NCI-H524 treated with DMSO at 0.1 percent for 48 hours (cell line): ENCODE results near the gene CCSER2.
"Not testable (repeated sequence)": the region's sequence is repeated elsewhere in the genome, so short reads cannot be mapped to it uniquely, and the experiment has no call there.

Experiments used
- DNase-seq: peaks from one replicate; lab custom pipeline; 2025; lab: John Stamatoyannopoulos, UW

Gene CCSER2

GRCh38 chr10:84311576-84311975 lies 16.8 kb upstream of the CCSER2 start:
- DNase-seq = no peak

- DNase-seq = no peak
Measured at GRCh38 chr10:84312816-84313215, 15.6 kb upstream of the CCSER2 start.

- no peak for DNase-seq
Measured at GRCh38 chr10:84314275-84314674, 14.1 kb upstream of the CCSER2 start.

GRCh38 chr10:84317174-84317573 lies 11.2 kb upstream of the CCSER2 start:
- DNase-seq = no peak

GRCh38 chr10:84321902-84322301 lies 6.5 kb upstream of the CCSER2 start:
- no peak for DNase-seq

- DNase-seq = not testable (repeated sequence)
Measured at GRCh38 chr10:84323566-84323965, 4.8 kb upstream of the CCSER2 start.

GRCh38 chr10:84326995-84327394 lies 1.4 kb upstream of the CCSER2 start:
- not testable (repeated sequence) for DNase-seq

- no peak for DNase-seq
Measured at GRCh38 chr10:84329196-84329611, 815 bp downstream of the CCSER2 start.

- DNase-seq = no peak
Measured at GRCh38 chr10:84329986-84330651, 1.7 kb downstream of the CCSER2 start.

GRCh38 chr10:84331091-84331490 lies 2.7 kb downstream of the CCSER2 start:
- peak; percentile 83 for DNase-seq

GRCh38 chr10:84333864-84334451 lies 5.6 kb downstream of the CCSER2 start:
- peak; percentile 50 for DNase-seq

GRCh38 chr10:84334811-84335210 lies 6.4 kb downstream of the CCSER2 start:
- no peak for DNase-seq

- no peak for DNase-seq
Measured at GRCh38 chr10:84335516-84335915, 7.1 kb downstream of the CCSER2 start.

- no peak for DNase-seq
Measured at GRCh38 chr10:84336406-84337090, 8.2 kb downstream of the CCSER2 start.

GRCh38 chr10:84337199-84337598 lies 8.8 kb downstream of the CCSER2 start:
- DNase-seq = no peak

GRCh38 chr10:84339025-84339424 lies 10.6 kb downstream of the CCSER2 start:
- no peak for DNase-seq

GRCh38 chr10:84340187-84340586 lies 11.8 kb downstream of the CCSER2 start:
- no peak for DNase-seq

GRCh38 chr10:84340632-84341537 lies 12.5 kb downstream of the CCSER2 start:
- DNase-seq = no peak

- DNase-seq = no peak
Measured at GRCh38 chr10:84341538-84341856, 13.1 kb downstream of the CCSER2 start.

GRCh38 chr10:84341983-84342382 lies 13.6 kb downstream of the CCSER2 start:
- no peak for DNase-seq

- no peak for DNase-seq
Measured at GRCh38 chr10:84342584-84342983, 14.2 kb downstream of the CCSER2 start.

- no peak for DNase-seq
Measured at GRCh38 chr10:84343831-84344230, 15.4 kb downstream of the CCSER2 start.
